Hematopoietic multipotent progenitor cell (in vitro differentiated cells): ENCODE measurements around the gene YJU2. TPM values are rescaled to one million over a fixed set of nuclear protein-coding genes. Genes with fewer than 3 reads are reported as not detected.
"Not testable (repeated sequence)": the region's sequence is repeated elsewhere in the genome, so short reads cannot be mapped to it uniquely, and the experiment has no call there.

ENCODE experiments used
- DNase-seq, 3 donors: peaks; one replicate each; pipeline ENCODE4 v3.0.0-alpha.2; 2011 to 2015; ENCODE audit warnings: low read depth in 2 of 3, low spot score in 2 of 3
- total RNA-seq: library from RNA; depleted of rRNA; stranded (reverse); fragments of >200 nt; gene quantifications from one replicate; pipeline ENCODE4 v1.2.3, GENCODE V29; 2012

Gene YJU2
- total RNA-seq, 1 donor: 48.5 TPM

DNA sequence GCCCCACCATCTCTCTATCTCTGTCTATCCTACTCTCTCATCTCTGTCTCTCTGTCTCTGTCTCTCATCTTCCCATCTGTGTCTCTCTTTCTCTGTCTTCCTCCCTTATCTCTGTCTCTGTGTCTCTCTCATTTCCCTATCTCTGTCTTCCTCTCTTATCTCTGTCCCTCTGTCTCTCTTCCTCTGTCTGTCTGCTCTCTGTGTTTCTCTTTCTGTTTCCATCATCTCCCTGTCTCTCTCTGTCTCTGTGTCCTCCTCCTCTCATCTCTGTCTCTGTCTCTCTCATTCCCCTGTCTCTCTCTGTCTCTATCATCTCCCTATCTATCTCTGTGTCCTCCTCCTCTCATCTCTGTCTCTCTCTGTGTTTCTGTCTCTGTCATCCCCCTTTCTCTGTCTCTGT is 19.1 kb upstream of the YJU2 start:
- no peak for DNase-seq

DNA sequence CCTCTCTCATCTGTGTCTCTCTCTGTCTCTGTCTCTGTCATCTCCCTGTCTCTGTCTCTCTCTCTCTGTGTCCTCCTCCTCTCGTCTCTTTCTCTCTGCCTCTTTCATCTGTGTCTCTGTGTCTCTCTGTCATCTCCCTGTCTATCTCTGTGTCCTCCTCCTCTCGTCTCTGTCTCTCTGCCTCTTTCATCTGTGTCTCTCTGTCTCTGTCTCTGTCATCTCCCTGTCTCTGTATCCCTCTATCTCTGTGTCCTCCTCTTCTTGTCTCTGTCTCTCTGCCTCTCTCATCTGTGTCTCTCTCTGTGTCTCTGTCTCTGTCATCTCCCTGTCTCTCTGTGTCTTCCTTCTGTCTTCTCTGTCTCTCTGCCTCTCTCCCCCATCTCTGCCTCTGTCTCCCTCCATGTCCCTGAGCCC is 18.1 kb upstream of the YJU2 start:
- no peak for DNase-seq

DNA sequence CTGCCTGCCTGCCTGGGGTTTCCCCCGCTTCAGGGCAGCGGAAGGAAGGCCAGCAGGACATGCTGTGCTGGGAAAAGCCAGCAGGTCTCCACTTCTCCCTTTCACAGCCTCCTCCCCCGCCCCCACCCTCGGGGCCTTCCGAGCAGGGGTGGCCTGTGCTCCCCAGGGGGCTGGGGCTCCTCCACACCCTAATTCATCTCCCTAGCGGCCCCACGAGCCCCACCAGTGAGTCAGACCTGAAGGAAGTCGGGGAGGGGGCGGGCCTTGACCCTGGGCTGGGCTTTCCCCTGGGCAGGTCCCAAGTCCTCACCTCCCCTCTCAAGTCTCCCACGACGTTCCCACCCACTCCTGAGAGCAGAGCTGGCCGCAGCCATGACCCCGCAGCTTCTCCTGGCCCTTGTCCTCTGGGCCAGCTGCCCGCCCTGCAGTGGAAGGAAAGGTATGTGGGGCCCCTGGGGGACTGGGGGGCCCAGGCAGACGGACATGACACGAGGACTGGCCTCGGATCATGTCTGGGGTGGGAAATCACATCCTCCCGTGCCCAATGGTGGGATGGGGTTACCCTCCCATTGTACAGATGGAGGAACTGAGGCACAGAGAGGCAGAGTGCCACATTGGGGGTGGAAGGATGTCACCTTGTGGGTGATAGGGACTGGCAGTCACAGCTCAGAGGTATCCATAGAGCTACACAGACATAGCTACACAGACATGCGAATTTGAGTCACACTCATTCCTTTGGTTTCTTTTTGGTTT is 17.5 kb upstream of the YJU2 start, which contains the start of gene EBI3:
Gene EBI3 (plus strand): TSS at position 345 of the 753 bp plus-strand sequence. CDS start 28 bp downstream, at position 373.
- DNase-seq: peak in 2 of 3 donors; percentile 60 to 85

DNA sequence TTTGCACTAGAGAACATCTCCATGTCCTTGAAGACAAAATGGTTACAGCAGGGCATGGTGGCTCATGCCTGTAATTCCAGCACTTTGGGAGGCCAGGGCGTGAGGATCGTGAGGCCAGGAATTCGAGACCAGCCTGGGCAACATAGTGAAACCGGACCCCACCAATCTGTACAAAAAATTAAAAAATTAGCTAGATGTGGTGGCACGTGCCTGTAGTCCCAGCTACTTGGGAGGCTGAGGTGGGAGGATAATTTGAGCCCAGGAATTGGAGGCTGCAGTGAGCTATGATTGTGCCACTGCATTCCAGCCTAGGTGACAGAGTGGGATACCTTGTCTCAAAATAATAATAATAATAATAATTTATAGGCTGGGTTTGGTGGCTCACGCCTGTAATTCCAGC is 16.6 kb upstream of the YJU2 start:
- DNase-seq: not testable (repeated sequence)

DNA sequence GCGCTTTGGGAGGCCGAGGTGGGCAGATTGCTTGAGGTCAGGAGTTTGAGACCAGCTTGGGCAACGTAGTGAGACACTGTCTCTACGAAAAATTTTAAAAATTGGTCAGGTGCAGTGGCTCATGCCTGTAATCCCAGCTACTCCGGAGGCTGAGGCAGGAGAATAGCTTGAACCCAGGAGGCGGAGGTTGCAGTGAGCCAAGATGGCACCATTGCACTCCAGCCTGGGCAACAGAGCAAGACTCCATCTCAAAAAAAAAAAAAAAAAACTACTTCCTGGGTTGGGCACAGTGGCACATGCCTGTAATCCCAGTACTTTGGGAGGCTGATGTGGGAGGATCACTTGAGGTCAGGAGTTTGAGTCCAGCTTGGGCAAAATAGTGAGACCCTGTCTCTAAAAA is 15.4 kb upstream of the YJU2 start:
- DNase-seq: not testable (repeated sequence)

DNA sequence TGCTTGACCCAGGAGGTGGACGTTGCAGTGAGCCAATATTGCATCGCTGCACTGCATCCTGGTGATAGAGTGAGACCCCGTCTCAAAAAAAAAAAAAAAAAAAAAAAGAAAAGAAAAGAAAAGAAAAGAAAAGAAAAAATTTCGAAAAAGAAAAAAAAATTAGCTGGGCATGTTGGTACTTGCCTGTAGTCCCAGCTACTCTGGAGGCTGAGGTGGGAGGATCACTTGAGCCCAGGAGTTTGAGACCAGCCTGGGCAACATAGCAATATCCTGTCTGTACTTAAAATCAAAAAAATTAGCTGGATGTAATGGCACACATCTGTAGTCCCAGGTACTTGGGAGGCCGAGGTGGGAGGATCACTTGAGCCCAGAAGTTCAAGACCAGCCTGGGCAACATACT is 14.7 kb upstream of the YJU2 start:
- DNase-seq: not testable (repeated sequence)

DNA sequence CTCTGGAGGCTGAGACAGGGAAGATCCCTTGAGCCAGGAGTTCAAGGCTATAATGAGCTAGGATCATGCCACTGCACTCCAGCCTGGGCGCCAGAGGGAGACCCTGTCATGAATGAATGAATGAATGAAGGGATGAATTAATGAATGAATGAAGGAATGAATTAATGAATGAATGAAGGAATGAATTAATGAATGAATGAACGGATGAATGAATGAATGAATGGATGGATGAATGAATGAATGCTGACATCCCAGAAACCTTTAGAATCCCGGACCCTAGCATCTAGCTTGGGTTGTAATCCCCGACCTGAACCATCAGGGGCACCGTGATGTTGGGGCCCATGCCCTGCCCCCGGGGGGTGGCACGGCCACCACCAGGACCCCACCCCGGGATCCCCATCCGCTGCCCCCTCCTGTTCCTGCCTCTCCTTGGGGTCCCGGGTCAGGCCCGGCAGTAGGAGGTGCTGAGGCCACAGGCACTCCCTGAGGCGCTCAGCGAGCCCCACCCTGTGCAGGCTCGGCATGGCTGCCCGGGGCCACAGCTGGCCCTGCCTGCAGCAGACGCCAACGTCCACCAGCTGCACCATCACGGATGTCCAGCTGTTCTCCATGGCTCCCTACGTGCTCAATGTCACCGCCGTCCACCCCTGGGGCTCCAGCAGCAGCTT is 14.1 kb upstream of the YJU2 start:
- DNase-seq: no peak

DNA sequence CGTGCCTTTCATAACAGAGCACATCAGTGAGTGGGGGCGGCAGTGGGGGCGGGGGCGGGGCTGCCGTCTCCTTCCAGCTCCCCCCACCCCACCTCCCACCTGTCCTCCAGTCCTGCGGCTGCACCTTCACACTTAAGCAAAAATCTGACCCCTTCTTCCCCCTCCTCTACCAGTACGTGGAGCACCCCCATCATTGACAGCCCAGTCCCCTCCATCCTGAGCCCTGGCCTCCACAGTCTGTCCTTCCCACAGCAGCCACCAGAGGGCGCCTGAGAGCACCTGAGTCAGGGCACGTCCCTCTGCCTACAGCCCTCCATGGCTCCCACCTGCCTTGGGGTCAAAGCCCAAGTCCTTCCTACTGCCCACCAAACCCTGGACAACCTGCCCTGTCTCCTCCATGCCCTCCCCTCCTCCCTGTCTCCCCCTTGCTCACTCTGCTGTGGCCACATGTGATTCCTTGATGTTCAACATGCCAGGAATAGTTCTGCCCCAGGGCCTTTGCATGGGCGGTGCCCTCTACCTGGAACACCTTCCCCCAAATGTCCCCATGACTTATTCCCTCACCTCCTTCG is 13.5 kb upstream of the YJU2 start:
- peak; percentile 32 to 63 (median 55) for DNase-seq

DNA sequence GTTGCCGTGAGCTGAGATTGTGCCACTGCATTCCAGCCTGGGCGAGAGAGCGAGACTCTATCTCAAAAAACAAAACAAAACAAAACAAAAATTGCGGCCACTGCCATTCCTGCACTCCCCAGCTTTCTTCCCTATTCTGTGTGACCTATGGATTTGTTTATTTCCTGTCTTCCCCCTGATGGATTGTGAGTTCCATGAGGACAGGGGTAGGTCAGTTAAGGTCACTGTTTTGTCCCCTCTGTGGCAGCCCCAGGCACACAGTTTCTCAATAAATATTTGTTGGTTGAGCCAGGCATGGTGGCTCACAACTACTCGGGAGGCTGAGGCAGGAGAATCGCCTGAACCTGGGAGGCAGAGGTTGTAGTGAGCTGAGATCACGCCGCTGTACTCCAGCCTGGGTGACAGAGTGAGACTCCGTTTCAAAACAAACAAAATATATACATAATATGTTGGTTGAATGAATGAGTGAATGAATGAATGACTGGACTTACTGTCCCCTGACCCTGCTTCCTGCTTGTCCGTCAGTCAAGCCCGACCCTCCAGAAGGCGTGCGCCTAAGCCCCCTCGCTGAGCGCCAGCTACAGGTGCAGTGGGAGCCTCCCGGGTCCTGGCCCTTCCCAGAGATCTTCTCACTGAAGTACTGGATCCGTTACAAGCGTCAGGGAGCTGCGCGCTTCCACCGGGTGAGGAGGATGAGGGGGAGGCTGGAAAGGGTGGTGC is 12.6 kb upstream of the YJU2 start:
- no peak for DNase-seq

DNA sequence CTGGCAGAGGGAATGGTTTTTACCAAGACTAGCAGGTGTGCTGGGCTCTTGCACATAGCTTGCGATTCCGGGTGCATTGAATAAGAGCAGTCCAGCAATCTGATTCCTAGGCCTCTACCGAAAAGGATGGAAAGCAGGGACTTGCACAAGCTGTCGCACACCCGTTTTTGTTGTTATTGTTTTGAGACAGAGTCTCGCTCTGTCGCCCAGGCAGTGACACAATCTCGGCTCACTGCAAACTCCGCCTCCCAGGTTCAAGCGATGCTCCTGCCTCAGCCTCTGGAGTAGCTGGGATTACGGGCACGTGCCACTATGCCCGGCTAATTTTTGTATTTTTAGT is 12.0 kb upstream of the YJU2 start:
- DNase-seq: no peak

DNA sequence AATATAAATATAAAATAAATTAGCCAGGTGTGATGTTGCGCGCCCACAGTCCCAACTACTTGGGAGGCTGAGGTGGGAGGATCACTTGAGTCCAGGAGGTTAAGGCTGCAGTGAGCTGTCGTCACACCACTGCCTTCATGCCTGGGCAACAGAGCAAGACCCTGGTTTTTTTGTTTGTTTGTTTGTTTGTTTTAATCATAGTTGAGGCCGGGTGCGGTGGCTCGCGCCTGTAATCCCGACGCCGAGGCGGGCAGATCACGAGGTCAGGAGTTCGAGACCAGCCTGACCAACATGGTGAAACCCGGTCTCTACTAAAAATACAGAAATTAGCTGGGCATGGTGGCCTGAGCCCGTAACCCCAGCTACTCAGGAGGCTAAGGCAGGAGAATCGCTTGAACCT is 9.4 kb upstream of the YJU2 start:
- DNase-seq: not testable (repeated sequence)

DNA sequence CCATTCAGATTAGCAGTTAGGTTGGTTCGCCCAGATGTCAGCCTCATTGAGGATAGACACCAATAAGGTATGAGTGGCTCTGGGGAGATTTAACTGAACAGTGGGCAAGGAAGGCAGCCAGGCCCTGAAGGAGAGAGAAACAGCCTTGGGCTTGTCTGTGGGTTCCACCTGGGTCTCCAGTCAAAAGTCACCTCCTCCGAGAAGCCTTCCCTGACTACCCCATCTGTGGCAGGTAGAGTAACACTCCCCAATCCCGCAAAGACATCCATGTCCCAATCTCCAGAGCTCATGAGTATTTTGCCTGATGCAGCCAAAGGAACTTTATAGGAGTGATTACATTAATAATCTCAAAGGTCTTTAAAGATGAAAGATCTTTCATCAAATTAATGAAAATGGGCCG is 8.0 kb upstream of the YJU2 start:
- no peak for DNase-seq

DNA sequence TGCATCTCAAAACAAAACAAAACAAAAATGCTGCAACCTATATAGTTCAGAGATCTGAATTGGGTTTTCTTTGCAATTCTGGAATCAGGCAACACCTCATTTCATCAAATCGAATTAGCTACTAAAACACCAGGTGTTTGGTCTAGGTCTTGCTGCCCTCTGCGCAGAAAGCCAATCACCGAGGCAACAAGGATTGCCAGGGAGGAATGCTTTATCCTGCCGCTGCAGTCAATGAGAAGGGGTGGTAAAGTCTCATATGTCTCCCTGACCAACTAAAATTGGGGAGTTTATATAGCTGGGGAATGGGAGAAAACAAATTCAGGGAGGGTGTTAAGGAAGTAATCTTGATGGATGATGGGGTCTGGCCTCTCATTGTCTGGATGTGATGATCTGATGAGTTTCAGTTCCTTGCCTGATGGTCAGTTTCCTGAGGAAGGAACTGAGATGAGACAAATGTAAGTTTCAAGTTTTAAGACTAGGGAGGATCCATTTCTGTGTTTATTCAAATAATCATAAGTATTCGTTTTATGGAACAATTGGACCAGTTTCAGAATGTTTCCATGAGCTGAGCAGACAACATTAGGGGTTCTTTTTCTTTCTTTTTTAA is 5.0 kb upstream of the YJU2 start:
- DNase-seq: no peak

DNA sequence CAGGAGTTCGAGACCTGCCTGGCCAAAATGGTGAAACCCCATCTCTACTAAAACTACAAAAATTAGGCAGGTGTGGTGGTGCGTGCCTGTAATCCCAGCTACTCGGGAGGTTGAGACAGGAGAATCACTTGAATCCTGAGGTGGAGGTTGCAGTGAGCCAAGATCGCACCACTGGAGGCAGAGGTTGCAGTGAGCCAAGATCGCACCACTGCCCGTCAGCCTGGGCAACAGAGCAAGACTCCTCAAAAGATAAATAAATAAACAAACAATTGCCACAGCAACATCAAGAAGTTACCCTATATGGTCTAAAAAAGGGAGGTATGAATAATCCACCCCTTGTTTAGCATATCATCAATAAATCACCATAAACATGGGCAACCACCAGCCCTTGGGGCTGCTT is 942 bp upstream of the YJU2 start:
- not testable (repeated sequence) for DNase-seq

DNA sequence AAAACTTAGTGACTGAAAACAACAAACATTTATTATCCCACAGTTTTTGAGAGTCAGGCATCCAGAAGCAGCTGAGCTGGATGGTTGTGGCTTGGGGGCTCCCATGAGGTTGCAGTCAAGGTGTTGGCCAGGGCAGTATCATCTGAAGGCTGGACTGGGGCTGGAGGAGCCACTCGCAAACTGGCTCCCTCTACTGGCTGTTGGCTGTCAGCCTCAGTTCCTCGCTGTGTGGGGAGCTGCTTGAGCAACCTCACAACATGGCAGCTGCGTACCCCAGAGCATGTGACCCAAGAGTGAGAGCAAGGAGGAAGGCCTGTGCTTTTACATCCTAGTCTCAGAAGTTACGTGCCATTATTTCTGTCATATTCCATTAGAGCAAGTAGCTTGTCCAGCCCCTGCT is 9.7 kb downstream of the YJU2 start:
- DNase-seq: no peak

DNA sequence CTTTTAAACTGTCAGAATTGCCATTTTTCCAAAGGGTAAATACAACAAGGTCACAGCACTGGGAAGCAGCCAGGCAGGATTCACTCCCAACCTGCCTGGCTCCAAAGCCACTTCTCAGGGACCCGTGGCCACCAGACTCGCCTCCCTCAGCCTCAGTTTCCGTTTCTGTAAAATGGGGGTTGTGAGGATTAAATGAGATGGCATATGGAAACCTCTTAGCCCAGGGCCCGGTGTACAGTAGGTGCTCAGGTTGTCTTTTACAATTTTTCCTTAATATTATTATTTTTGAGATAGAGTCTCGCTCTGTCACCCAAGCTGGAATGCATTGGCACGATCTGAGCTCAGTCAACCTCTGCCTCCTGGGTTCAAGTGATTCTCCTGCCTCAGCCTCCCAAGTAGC is 10.1 kb downstream of the YJU2 start:
- DNase-seq: no peak

DNA sequence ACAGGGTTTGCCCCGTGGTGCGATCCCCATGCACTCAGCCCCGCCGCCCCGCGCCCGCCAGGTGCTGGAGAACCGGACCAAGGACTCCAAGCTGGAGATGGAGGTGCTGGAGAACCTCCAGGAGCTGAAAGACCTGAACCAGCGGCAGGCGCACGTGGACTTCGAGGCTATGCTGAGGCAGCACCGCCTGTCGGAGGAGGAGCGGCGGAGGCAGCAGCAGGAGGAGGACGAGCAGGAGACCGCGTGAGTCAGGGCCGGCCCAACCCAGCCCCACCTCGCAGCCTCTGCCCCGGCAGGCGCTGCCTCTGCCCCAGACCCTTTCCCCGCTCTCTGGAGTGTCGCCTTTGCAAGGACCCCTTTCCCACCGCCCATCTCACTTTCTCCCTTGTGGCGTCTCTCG is 11.3 kb downstream of the YJU2 start:
- DNase-seq: no peak

DNA sequence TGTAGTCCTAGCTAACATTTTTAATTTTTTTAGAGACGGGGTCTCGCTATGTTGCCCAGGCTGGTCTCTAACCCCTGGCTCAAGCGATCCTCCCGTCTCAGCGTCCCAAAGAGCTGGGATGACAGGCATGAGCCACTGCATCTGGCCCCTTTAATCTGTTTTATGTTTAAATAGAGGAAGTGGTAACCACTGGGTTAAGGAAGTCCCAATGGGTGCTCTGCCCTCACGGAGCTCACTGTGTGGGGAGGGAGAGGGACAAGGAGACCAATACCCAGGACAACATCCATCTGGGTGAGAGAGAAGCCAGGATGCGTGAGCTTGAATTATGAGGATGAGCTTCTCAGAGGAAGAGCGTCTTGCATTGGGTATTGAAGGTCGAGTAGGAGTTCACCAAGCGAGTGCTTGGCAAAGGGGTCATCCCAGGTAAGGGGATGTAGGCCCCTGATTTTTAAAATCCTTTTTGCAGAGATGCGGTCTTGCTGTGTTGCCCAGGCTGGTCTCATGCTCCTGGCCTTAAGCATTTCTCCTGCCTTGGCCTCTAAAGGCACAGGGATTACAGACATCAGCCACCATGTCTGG is 13.8 kb downstream of the YJU2 start:
- peak in 1 of 3 donors; percentile 28 for DNase-seq

DNA sequence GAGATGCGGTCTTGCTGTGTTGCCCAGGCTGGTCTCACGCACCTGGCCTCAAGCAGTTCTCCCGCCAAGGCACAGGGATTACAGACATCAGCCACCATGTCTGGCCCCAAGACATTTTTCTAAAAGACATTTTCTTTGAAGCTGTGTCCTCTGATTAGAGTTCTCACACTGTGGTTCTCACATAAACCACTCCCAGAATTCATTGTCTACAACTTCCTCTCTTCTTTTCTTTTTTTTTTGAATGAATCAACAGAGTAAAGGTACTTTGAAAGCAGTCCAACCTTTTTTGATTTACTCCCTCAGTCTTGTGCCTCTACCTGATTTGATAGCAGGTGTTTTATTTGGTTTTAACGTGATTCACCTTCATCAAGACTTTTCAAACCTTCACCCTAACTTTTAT is 17.9 kb downstream of the YJU2 start:
- peak in 1 of 3 donors; percentile 37 for DNase-seq

DNA sequence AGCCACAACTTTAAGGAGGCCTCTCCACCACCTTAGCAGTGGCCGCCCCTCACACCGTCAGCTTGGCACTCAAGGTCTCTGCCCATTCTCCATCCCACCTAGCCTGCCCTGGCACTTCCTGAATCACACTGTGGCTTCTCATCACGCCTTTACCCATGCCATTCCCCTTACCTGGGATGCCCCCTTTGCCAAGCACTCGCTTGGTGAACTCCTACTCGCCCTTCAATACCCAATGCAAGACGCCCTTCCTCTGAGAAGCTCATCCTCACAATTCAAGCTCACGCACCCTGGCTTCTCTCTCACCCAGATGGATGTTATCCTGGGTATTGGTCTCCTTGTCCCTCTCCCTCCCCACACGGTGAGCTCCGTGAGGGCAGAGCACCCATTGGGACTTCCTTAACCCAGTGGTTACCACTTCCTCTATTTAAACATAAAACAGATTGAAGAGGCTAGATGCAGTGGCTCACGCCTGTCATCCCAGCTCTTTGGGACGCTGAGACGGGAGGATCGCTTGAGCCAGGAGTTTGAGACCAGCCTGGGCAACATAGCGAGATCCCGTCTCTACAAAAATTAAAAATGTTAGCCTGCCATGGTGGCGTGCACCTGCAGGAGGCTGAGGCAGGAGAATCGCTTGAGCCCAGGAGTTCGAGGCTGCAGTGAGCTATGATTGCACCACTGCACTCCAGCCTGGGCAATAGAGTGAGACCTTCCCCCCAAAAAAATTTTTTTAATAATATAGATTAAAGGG is 19.5 kb downstream of the YJU2 start:
- DNase-seq: no peak
